Caco-2 (cell line): Measurements from ENCODE around the gene MSMP. TPM values are rescaled to one million over a fixed set of nuclear protein-coding genes. Genes with fewer than 3 reads are reported as not detected.

Source experiments
- BruUV-seq: library from RNA; stranded (reverse); fragments of 400-500 nt; replicated peaks from 2 replicates; lab custom pipeline; 2021; lab: Mats Ljungman, UMichigan
- CTCF ChIA-PET: fragments of 300-600 bp; sonication (Branson Sonifier 250); formaldehyde crosslinking; loops from one replicate; lab custom pipeline; 2022; ENCODE audit warnings: antibody characterized with exemption; lab: Charles Lee
- POLR2A ChIA-PET: fragments of 300-600 bp; sonication (Branson Sonifier 250); formaldehyde crosslinking; loops from one replicate; lab custom pipeline; 2022; ENCODE audit warnings: antibody characterized with exemption; lab: Charles Lee
- DNase-seq, 2 experiments: peaks; one replicate each; pipeline versions ENCODE4 v3.0.0 to v3.0.0-alpha.2; 2020 to 2022
- H3K27me3 ChIP-seq: replicated peaks from 2 replicates; pipeline ENCODE4 v1.6.0; 2011; ENCODE audit warnings: low read length; ENCODE audit not compliant: control insufficient read depth, insufficient read depth
- H3K36me3 ChIP-seq: 2 replicates; pipeline ENCODE4 v1.5.1; 2011; ENCODE audit warnings: low read length; ENCODE audit not compliant: control insufficient read depth, insufficient read depth
- H3K4me1 ChIP-seq: fragments of 250-450 bp; sonication (Bioruptor Pico); 2 replicates; pipeline ENCODE4 v1.5.1; 2020; ENCODE audit warnings: mild to moderate bottlenecking
- H3K4me3 ChIP-seq: 2 replicates; pipeline ENCODE4 v1.5.1; 2011; ENCODE audit warnings: low read depth, mild to moderate bottlenecking, control low read depth, low read length
- H3K9me3 ChIP-seq: fragments of 250-450 bp; sonication (Bioruptor Pico); 2 replicates; pipeline ENCODE4 v1.5.1; 2020; ENCODE audit warnings: mild to moderate bottlenecking, moderate library complexity
- H3K27ac Mint-ChIP-seq: one replicate; pipeline ENCODE4 v1.8.0; 2022; ENCODE audit warnings: mixed read lengths; ENCODE audit not compliant: unreplicated experiment
- H3K27me3 Mint-ChIP-seq: one replicate; pipeline ENCODE4 v1.8.0; 2022; ENCODE audit warnings: mixed read lengths; ENCODE audit not compliant: insufficient read depth, unreplicated experiment
- H3K36me3 Mint-ChIP-seq: one replicate; pipeline ENCODE4 v1.8.0; 2022; ENCODE audit warnings: mild to moderate bottlenecking, mixed read lengths; ENCODE audit not compliant: insufficient read depth, unreplicated experiment
- H3K4me1 Mint-ChIP-seq: one replicate; pipeline ENCODE4 v1.8.0; 2022; ENCODE audit warnings: low read depth, mixed read lengths; ENCODE audit not compliant: unreplicated experiment
- H3K4me3 Mint-ChIP-seq: one replicate; pipeline ENCODE4 v1.8.0; 2022; ENCODE audit warnings: mild to moderate bottlenecking, moderate library complexity, mixed read lengths; ENCODE audit not compliant: unreplicated experiment
- H3K9me3 Mint-ChIP-seq: one replicate; pipeline ENCODE4 v1.8.0; 2022; ENCODE audit warnings: mixed read lengths; ENCODE audit not compliant: unreplicated experiment
- intact Hi-C: fragments of 100-400 bp; cut with micrococcal nuclease; formaldehyde crosslinking; loops from one replicate; pipeline ENCODE4 v1.10.0; 2022; ENCODE audit not compliant: unreplicated experiment
- microRNA-seq: library from miRNA; unstranded; fragments of <30 nt; microRNA quantifications from one replicate; pipeline ENCODE4 v1.2.0, GENCODE V29; 2022
- total RNA-seq: library from RNA; stranded (reverse); gene quantifications from 2 replicates; pipeline ENCODE4 v1.2.3, GENCODE V29; 2022
- TF ChIP-seq, protein P1 (sequence below), 2 experiments: fragments of 200-600 bp in 1 of 2; IDR thresholded peaks; 1 replicate in 1 of 2; 2 replicates in 1 of 2; pipeline versions ENCODE4 v1.5.1 to v1.8.0; 2011 to 2022; ENCODE audit warnings: antibody characterized with exemption in 1 of 2, control low read depth in 1 of 2, inconsistent platforms in 1 of 2, low read depth in 1 of 2, low read length in 1 of 2, mild to moderate bottlenecking in 1 of 2, moderate library complexity in 1 of 2; ENCODE audit not compliant: insufficient read depth in 1 of 2, severe bottlenecking in 1 of 2, unreplicated experiment in 1 of 2

The MSMP gene
- total RNA-seq, 1 experiment from 2014 or later = not detected

DNA sequence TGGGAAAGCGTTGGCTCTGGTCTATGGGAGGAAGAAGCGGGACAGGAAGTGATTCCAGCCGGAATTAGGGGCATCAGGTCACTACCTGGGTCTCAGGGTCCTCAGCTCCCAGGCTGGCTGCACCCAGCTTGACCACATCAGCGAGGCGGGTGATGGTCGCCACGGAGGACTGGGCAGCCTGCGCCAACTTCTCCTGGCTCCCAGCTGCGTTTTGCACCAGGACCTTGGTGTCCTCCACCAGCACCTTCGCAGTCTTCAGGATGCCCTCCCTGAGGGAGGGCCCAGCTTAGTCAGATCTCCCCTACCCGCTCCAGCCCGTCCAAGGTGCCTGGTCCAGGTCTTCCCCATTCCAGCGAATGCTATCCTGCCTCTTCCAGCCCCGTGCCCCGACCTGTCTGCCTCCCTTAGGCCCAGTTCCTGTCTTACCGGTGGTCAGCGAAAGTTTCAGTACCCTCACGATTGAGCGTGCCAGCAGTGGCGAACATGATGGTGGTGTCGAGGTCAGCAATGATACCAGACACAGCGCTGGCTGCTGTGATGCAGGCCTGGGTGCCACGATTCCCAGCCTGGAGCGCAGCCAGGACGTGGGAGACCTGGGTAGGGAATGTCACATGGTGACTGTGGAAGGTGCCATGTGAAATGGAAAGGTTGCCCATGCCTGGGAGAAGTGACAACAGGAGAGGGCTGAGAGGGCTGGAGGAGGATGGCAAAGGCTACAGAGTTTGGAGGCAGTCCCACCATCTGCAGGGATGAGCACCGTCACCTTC, 50.0 kb downstream of the MSMP start:
- H3K27me3 Mint-ChIP-seq = no peaks in the 10 kb centered on the region
- peaks cover 53% of the 10 kb centered on the region for H3K36me3 Mint-ChIP-seq
- no peaks in the 10 kb centered on the region for H3K4me1 Mint-ChIP-seq
- ChIA-PET POLR2A (no interaction called here), CTCF (interaction anchor here (1.5 to 1.7 kb wide), 2 partner anchors 43 to 46 kb away, joined by 3 to 5 read pairs; partner anchors contain the start of genes CCDC107 and RMRP)
- Histone ChIP-seq H3K9me3 (no peaks in the 10 kb centered on the region), H3K4me3 (no peak overlapping the region), H3K4me1 (no peaks in the 10 kb centered on the region), H3K36me3 (peaks cover 8% of the 10 kb centered on the region), H3K27me3 (no peaks in the 10 kb centered on the region)
- H3K9me3 Mint-ChIP-seq = no peaks in the 10 kb centered on the region
- intact Hi-C loops = no loop called here
- H3K27ac Mint-ChIP-seq = no peak overlapping the region
- H3K4me3 Mint-ChIP-seq = no peak overlapping the region
- BruUV-seq = TSS peak; percentile 34
- DNase-seq = no peak
- TF ChIP-seq, protein P1, sequence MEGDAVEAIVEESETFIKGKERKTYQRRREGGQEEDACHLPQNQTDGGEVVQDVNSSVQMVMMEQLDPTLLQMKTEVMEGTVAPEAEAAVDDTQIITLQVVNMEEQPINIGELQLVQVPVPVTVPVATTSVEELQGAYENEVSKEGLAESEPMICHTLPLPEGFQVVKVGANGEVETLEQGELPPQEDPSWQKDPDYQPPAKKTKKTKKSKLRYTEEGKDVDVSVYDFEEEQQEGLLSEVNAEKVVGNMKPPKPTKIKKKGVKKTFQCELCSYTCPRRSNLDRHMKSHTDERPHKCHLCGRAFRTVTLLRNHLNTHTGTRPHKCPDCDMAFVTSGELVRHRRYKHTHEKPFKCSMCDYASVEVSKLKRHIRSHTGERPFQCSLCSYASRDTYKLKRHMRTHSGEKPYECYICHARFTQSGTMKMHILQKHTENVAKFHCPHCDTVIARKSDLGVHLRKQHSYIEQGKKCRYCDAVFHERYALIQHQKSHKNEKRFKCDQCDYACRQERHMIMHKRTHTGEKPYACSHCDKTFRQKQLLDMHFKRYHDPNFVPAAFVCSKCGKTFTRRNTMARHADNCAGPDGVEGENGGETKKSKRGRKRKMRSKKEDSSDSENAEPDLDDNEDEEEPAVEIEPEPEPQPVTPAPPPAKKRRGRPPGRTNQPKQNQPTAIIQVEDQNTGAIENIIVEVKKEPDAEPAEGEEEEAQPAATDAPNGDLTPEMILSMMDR (IDR thresholded peaks at IDR 0.05; ENCODE audit: insufficient read depth in 1 of 2, low read depth in 1 of 2, low read length in 1 of 2, severe bottlenecking in 1 of 2, unreplicated experiment in 1 of 2) = no peak

Small RNAs within 50 kb of the gene (microRNA-seq; reads per million reads assigned to microRNA genes)
- not detected for gene MIR6852
- not detected for gene MIR6853

Other genes with a start within 250 kb of the MSMP start
- 27.9 and 30.1 TPM in 2 replicates for gene TESK1, start 149.0 kb downstream of the MSMP start, total RNA-seq
- 0.70 and 0.95 TPM in 2 replicates for gene CD72, start 135.9 kb downstream of the MSMP start, total RNA-seq
- gene SIT1, start 103.3 kb downstream of the MSMP start, total RNA-seq = not detected in 2 replicates
- gene RMRP, start 96.3 kb downstream of the MSMP start, total RNA-seq = 10,161 and 10,726 TPM in 2 replicates
- gene CCDC107, start 96.0 kb downstream of the MSMP start, total RNA-seq = 11.8 and 12.1 TPM in 2 replicates
- 31.4 and 32.8 TPM in 2 replicates for gene ARHGEF39, start 89.1 kb downstream of the MSMP start, total RNA-seq
- not detected in 2 replicates for gene CA9, start 80.3 kb downstream of the MSMP start, total RNA-seq
- 21.8 and 26.5 TPM in 2 replicates for gene TPM2, start 64.4 kb downstream of the MSMP start, total RNA-seq
- gene TLN1, start 22.1 kb downstream of the MSMP start, total RNA-seq = 147 and 165 TPM in 2 replicates
- 50.4 and 54.1 TPM in 2 replicates for gene CREB3, start 21.6 kb downstream of the MSMP start, total RNA-seq
- gene GBA2, start 5.0 kb downstream of the MSMP start, total RNA-seq = 108 and 111 TPM in 2 replicates
- gene RGP1, start 5.0 kb downstream of the MSMP start, total RNA-seq = 25.0 and 27.1 TPM in 2 replicates
- 40.5 and 44.1 TPM in 2 replicates for gene NPR2, start 37.3 kb upstream of the MSMP start, total RNA-seq
- 0.19 and 0.29 TPM in 2 replicates for gene SPAG8, start 58.0 kb upstream of the MSMP start, total RNA-seq
- 88.0 and 110 TPM in 2 replicates for gene HINT2, start 60.8 kb upstream of the MSMP start, total RNA-seq
- gene FAM221B, start 74.5 kb upstream of the MSMP start, total RNA-seq = not detected in 2 replicates
- gene TMEM8B, start 75.0 kb upstream of the MSMP start, total RNA-seq = 4.8 and 4.9 TPM in 2 replicates
- gene OR13J1, start 116.1 kb upstream of the MSMP start, total RNA-seq = not detected in 2 replicates
- not detected in 2 replicates for gene HRCT1, start 151.9 kb upstream of the MSMP start, total RNA-seq
- not detected in 2 replicates for gene SPAAR, start 155.2 kb upstream of the MSMP start, total RNA-seq
- not detected in 2 replicates for gene OR2S2, start 203.9 kb upstream of the MSMP start, total RNA-seq